Measurements from ENCODE around the gene GCSH.

DNA sequence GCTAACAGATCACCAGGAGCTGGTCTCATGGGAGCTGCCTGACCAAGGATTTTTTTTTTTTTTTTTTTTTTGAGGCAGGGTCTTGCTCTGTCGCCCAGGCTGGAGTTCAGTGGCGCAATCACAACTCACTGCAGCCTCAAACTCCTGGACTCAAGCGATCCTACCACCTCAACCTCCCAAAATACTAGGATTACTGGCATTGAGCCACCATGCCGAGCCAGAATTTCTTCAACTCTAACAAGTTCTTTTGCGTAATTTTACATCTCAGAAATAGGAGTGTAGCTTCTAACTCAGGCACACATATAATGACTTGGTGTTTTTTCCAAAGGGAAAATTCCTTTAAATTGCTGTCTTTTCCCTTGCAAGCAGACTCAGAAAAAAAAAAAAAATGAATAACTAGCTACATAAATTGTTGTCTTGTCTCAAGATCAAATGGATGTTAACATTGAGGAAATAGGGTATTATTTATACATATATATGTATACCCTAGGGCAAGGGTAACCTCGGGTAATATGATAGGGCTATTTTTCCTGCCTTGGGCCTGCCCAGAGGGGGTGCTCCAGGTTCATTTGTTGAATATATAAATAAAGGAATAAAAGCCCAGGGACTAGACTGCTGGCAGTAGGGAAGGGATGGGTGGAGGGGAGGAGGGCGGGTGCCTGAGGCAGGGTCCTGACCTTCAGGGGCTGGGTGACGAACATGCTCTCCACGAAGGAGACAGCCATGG, 42.8 kb upstream of the GCSH start:
- TF ChIP-seq, protein P1, sequence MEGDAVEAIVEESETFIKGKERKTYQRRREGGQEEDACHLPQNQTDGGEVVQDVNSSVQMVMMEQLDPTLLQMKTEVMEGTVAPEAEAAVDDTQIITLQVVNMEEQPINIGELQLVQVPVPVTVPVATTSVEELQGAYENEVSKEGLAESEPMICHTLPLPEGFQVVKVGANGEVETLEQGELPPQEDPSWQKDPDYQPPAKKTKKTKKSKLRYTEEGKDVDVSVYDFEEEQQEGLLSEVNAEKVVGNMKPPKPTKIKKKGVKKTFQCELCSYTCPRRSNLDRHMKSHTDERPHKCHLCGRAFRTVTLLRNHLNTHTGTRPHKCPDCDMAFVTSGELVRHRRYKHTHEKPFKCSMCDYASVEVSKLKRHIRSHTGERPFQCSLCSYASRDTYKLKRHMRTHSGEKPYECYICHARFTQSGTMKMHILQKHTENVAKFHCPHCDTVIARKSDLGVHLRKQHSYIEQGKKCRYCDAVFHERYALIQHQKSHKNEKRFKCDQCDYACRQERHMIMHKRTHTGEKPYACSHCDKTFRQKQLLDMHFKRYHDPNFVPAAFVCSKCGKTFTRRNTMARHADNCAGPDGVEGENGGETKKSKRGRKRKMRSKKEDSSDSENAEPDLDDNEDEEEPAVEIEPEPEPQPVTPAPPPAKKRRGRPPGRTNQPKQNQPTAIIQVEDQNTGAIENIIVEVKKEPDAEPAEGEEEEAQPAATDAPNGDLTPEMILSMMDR (IDR thresholded peaks at IDR 0.05): no peak
- TF ChIP-seq POLR2A (IDR thresholded peaks at IDR 0.05): no peak

Data from Peyer's patch (tissue), 4 donors.